Panc1 (cell line): ENCODE measurements around the gene LY86. TPM values are rescaled to one million over a fixed set of nuclear protein-coding genes. Genes with fewer than 3 reads are reported as not detected.
A peak's percentile ranks its signal among the peaks of the same experiment; 100 is the strongest.

Experiments used
- ATAC-seq: fragments of 200-7000 bp; cut with Tn5 transposase; 2 replicates; pipeline ENCODE4 v1.9.1; 2020; ENCODE audit warnings: mild to moderate bottlenecking, moderate library complexity
- BruUV-seq: library from RNA; stranded (reverse); fragments of 400-500 nt; replicated peaks from 2 replicates; lab custom pipeline; 2021; lab: Mats Ljungman, UMichigan
- CTCF ChIA-PET: fragments of 300-600 bp; sonication (Branson Sonifier 250); formaldehyde crosslinking; loops from one replicate; lab custom pipeline; 2022; ENCODE audit warnings: antibody characterized with exemption; lab: Charles Lee
- POLR2A ChIA-PET: fragments of 300-600 bp; sonication (Branson Sonifier 250); formaldehyde crosslinking; loops from one replicate; lab custom pipeline; 2022; ENCODE audit warnings: antibody characterized with exemption; lab: Charles Lee
- DNase-seq: peaks from one replicate; pipeline ENCODE4 v3.0.0-alpha.2; 2010; ENCODE audit warnings: low read depth, low spot score
- H3K27ac ChIP-seq: 2 replicates; pipeline ENCODE4 v1.5.1; 2011; ENCODE audit warnings: mild to moderate bottlenecking, low read length, inconsistent platforms
- H3K27me3 ChIP-seq: fragments of 200-500 bp; sonication (Bioruptor generic); 2 replicates; pipeline ENCODE4 v1.6.0; 2014; ENCODE audit warnings: low read length, inconsistent platforms; ENCODE audit not compliant: control insufficient read depth, insufficient read depth
- H3K36me3 ChIP-seq: fragments of 200-500 bp; sonication (Bioruptor generic); 2 replicates; pipeline ENCODE4 v1.5.1; 2014; ENCODE audit warnings: inconsistent platforms, mild to moderate bottlenecking, low read length, moderate library complexity; ENCODE audit not compliant: control insufficient read depth, insufficient read depth
- H3K4me1 ChIP-seq: 2 replicates; pipeline ENCODE4 v1.5.1; 2011; ENCODE audit warnings: inconsistent platforms, mild to moderate bottlenecking, low read length, moderate library complexity; ENCODE audit not compliant: control insufficient read depth, insufficient read depth
- H3K4me3 ChIP-seq, 2 experiments: 2 replicates each; pipeline ENCODE4 v1.5.1; 2011 to 2012; ENCODE audit warnings: low read depth in 2 of 2, low read length in 2 of 2, mild to moderate bottlenecking in 2 of 2, inconsistent platforms in 1 of 2, moderate library complexity in 1 of 2
- H3K9me3 ChIP-seq: fragments of 200-500 bp; sonication (Bioruptor generic); 2 replicates; pipeline ENCODE4 v1.5.1; 2014; ENCODE audit warnings: low read depth, mild to moderate bottlenecking, inconsistent platforms, low read length, moderate library complexity; ENCODE audit not compliant: control insufficient read depth, insufficient read depth
- POLR2AphosphoS5 ChIP-seq: IDR thresholded peaks from 2 replicates; pipeline ENCODE4 v1.6.1; 2012; ENCODE audit warnings: mild to moderate bottlenecking, low read depth, low read length, moderate library complexity
- TCF7L2 ChIP-seq: IDR thresholded peaks from 2 replicates; pipeline ENCODE4 v1.6.1; 2011; ENCODE audit warnings: mild to moderate bottlenecking, low read depth, low read length, inconsistent platforms
- in situ Hi-C: cut with HindIII; loops from 2 replicates; pipeline ENCODE4 v1.10.0; 2016; ENCODE audit warnings: low sequenced_read_pairs, low pct_unique_long_range_greater_than_20kb
- intact Hi-C: fragments of 100-400 bp; cut with micrococcal nuclease; formaldehyde crosslinking; loops from one replicate; pipeline ENCODE4 v1.10.0; 2022; ENCODE audit not compliant: unreplicated experiment
- total RNA-seq: library from RNA; stranded (reverse); gene quantifications from one replicate; pipeline ENCODE4 v1.2.1, GENCODE V29; 2021; ENCODE audit not compliant: unreplicated experiment
- TF ChIP-seq, protein P1 (sequence below), 2 experiments: IDR thresholded peaks; 2 replicates each; pipeline ENCODE4 v1.6.1; 2011 to 2012; ENCODE audit warnings: low read depth in 2 of 2, control low read depth in 1 of 2, low read length in 1 of 2, mild to moderate bottlenecking in 1 of 2, moderate library complexity in 1 of 2; ENCODE audit not compliant: insufficient read depth in 1 of 2
- TF ChIP-seq, protein P2 (sequence below): fragments of 450-650 bp; IDR thresholded peaks from 2 replicates; pipeline ENCODE4 v1.5.1; 2017; ENCODE audit warnings: mild to moderate bottlenecking

Gene LY86
- total RNA-seq, 1 experiment from 2014 or later, result not detected

GRCh38 chr6:6546318-6547109, 42.0 kb upstream of the LY86 start:
- CTCF ChIA-PET, result interaction anchor here (1.8 kb wide), 1 partner anchor 489 kb away, joined by 7 read pairs; no protein-coding TSS in a partner anchor
- intact Hi-C loops (loop anchor here (1.0 kb wide), 1 partner anchor 489 kb away; no protein-coding TSS in a partner anchor), in situ Hi-C loops (no loop called here)
- H3K27me3 ChIP-seq, result peaks cover 9% of the 10 kb centered on the region
- H3K9me3 ChIP-seq, result no peaks in the 10 kb centered on the region
- ATAC-seq (peak; percentile 80), DNase-seq (no peak)
- no peaks in the 10 kb centered on the region for H3K4me1 ChIP-seq
- POLR2A ChIA-PET, result no interaction called here
- H3K4me3 ChIP-seq, result peak overlapping the region; percentile 6 to 38
- H3K27ac ChIP-seq, result no peak overlapping the region
- TF ChIP-seq POLR2AphosphoS5, result no peak
- TF ChIP-seq TCF7L2, result no peak
- TF ChIP-seq, protein P1, sequence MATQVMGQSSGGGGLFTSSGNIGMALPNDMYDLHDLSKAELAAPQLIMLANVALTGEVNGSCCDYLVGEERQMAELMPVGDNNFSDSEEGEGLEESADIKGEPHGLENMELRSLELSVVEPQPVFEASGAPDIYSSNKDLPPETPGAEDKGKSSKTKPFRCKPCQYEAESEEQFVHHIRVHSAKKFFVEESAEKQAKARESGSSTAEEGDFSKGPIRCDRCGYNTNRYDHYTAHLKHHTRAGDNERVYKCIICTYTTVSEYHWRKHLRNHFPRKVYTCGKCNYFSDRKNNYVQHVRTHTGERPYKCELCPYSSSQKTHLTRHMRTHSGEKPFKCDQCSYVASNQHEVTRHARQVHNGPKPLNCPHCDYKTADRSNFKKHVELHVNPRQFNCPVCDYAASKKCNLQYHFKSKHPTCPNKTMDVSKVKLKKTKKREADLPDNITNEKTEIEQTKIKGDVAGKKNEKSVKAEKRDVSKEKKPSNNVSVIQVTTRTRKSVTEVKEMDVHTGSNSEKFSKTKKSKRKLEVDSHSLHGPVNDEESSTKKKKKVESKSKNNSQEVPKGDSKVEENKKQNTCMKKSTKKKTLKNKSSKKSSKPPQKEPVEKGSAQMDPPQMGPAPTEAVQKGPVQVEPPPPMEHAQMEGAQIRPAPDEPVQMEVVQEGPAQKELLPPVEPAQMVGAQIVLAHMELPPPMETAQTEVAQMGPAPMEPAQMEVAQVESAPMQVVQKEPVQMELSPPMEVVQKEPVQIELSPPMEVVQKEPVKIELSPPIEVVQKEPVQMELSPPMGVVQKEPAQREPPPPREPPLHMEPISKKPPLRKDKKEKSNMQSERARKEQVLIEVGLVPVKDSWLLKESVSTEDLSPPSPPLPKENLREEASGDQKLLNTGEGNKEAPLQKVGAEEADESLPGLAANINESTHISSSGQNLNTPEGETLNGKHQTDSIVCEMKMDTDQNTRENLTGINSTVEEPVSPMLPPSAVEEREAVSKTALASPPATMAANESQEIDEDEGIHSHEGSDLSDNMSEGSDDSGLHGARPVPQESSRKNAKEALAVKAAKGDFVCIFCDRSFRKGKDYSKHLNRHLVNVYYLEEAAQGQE (IDR thresholded peaks at IDR 0.05; ENCODE audit: insufficient read depth in 1 of 2, low read depth in 2 of 2, low read length in 1 of 2), result no peak
- TF ChIP-seq, protein P2, sequence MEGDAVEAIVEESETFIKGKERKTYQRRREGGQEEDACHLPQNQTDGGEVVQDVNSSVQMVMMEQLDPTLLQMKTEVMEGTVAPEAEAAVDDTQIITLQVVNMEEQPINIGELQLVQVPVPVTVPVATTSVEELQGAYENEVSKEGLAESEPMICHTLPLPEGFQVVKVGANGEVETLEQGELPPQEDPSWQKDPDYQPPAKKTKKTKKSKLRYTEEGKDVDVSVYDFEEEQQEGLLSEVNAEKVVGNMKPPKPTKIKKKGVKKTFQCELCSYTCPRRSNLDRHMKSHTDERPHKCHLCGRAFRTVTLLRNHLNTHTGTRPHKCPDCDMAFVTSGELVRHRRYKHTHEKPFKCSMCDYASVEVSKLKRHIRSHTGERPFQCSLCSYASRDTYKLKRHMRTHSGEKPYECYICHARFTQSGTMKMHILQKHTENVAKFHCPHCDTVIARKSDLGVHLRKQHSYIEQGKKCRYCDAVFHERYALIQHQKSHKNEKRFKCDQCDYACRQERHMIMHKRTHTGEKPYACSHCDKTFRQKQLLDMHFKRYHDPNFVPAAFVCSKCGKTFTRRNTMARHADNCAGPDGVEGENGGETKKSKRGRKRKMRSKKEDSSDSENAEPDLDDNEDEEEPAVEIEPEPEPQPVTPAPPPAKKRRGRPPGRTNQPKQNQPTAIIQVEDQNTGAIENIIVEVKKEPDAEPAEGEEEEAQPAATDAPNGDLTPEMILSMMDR, result no peak
- H3K36me3 ChIP-seq, result no peaks in the 10 kb centered on the region
- no TSS peak for BruUV-seq

DNA sequence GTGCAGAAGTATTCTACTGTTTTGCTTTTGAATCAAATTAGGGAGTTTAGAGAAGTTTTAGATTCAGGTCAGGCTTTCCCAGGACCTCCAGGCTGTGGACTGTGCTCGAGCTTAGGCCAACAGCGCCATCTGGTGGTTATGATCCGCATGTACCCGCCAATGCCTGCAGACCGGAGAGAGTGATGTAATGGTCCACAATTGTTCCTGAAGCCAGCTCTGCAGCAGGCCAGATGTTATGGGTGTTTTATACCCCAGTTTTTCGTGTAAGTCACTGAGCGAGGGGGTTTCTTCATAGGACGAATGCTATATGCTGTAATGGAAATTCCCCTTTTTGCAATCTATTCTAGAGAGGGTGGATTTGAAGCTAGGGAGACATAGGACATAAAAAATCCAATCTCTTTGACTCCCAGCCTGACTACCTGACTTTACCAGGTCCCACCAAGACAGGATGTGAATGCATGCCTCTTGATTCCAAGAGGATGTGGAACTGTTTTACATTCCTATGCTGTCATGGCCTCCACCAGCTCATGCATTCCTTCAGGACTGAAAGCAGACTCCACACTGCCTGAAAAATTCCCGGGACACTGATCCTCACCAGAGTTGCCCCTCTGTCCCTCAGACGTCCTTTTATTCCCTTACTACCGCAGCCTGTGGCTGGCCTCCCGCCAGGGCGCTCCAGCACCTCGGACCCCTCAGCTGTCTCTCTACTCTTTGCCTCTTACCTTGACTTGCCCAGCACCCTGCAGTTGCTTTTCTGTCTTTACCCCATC, 41.2 kb upstream of the LY86 start:
- ATAC-seq, result peak; percentile 99
- in situ Hi-C loops, result no loop called here

More for the DNA sequence above, 41.2 kb upstream of the LY86 start:
- Histone ChIP-seq H3K27ac (no peak overlapping the region), H3K9me3 (no peaks in the 10 kb centered on the region), H3K36me3 (no peaks in the 10 kb centered on the region), H3K27me3 (peaks cover 11% of the 10 kb centered on the region), H3K4me1 (no peaks in the 10 kb centered on the region), H3K4me3 (peak overlapping the region; percentile 6 to 38)
- no TSS peak for BruUV-seq
- ChIA-PET POLR2A (interaction anchor here (0.6 kb wide), 1 partner anchor 262 kb away, joined by 3 read pairs; no protein-coding TSS in a partner anchor), CTCF (interaction anchor here (0.6 to 1.8 kb wide), 2 partner anchors 318 to 489 kb away, joined by 5 to 7 read pairs; no protein-coding TSS in a partner anchor)
- TF ChIP-seq, protein P2, result peak; percentile 90
- TF ChIP-seq, protein P1 (IDR thresholded peaks at IDR 0.05; ENCODE audit: insufficient read depth in 1 of 2, low read depth in 2 of 2, low read length in 1 of 2), result no peak
- intact Hi-C loops, result loop anchor here (1.0 kb wide), 1 partner anchor 490 kb away; no protein-coding TSS in a partner anchor
- peak; percentile 55 for DNase-seq
